Glutamatergic neuron (in vitro differentiated cells): ENCODE measurements around the gene GLCCI1. TPM values are rescaled to one million over a fixed set of nuclear protein-coding genes. Genes with fewer than 3 reads are reported as not detected.

ENCODE experiments used
- DNase-seq: peaks from one replicate; pipeline ENCODE4 v3.0.0; 2022
- H3K27ac Mint-ChIP-seq: one replicate; pipeline ENCODE4 v1.8.0; 2020; ENCODE audit warnings: mild to moderate bottlenecking, mixed read lengths, inconsistent platforms; ENCODE audit not compliant: unreplicated experiment
- H3K27me3 Mint-ChIP-seq: one replicate; pipeline ENCODE4 v1.8.0; 2020; ENCODE audit warnings: mild to moderate bottlenecking, moderate library complexity, mixed read lengths, inconsistent platforms; ENCODE audit not compliant: unreplicated experiment
- H3K36me3 Mint-ChIP-seq: one replicate; pipeline ENCODE4 v1.8.0; 2020; ENCODE audit warnings: mild to moderate bottlenecking, mixed read lengths, inconsistent platforms; ENCODE audit not compliant: unreplicated experiment
- H3K4me1 Mint-ChIP-seq: one replicate; pipeline ENCODE4 v1.8.0; 2020; ENCODE audit warnings: mild to moderate bottlenecking, low read depth, mixed read lengths, inconsistent platforms; ENCODE audit not compliant: unreplicated experiment
- H3K4me3 Mint-ChIP-seq: one replicate; pipeline ENCODE4 v1.8.0; 2020; ENCODE audit warnings: mild to moderate bottlenecking, mixed read lengths, inconsistent platforms; ENCODE audit not compliant: unreplicated experiment
- H3K9me3 Mint-ChIP-seq: one replicate; pipeline ENCODE4 v1.8.0; 2020; ENCODE audit warnings: mild to moderate bottlenecking, moderate library complexity, mixed read lengths, inconsistent platforms; ENCODE audit not compliant: unreplicated experiment
- CTCF ChIP-seq: fragments of 200-600 bp; sonication (generic); IDR thresholded peaks from one replicate; pipeline ENCODE4 v1.5.0; 2021; ENCODE audit not compliant: partially characterized antibody, unreplicated experiment
- total RNA-seq: library from RNA; stranded (reverse); fragmentation: NEBNext Ultra II Directional; extraction: Animal tissue kit (Norgen Biotek cat#: 25700); gene quantifications from one replicate; pipeline ENCODE4 v1.2.1, GENCODE V29; 2021; ENCODE audit not compliant: unreplicated experiment

The GLCCI1 gene
- total RNA-seq, 1 donor from 2014 or later: 30.7 TPM

GRCh38 chr7:8022628-8023027 is 54.0 kb downstream of the GLCCI1 start:
- peaks cover 9% of the 10 kb centered on the region for H3K9me3 Mint-ChIP-seq
- H3K36me3 Mint-ChIP-seq: peaks cover 30% of the 10 kb centered on the region
- H3K4me3 Mint-ChIP-seq: no peak overlapping the region

DNA sequence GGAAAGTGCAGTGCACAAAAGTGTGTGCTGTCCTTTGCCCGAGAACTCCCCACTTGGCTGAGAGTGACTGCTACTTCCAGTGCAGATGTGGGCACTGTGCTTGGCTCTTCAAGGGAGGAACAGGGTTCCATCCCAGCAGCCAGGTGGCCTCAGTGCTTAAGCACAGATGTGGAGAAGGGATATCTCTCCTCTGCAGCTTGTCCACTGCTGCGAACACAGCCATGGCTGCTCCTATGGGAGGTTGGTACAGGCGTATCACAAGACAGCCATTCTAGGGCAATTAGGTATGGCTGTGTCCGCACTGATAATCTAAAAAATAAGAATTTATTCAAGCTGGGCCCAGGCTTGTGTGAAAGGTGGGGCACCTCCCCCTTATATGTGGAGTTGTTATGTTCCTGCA is 66.6 kb downstream of the GLCCI1 start:
- Mint-ChIP-seq H3K4me3 (no peak overlapping the region), H3K27ac (no peak overlapping the region), H3K36me3 (peaks cover 11% of the 10 kb centered on the region), H3K27me3 (peaks cover 1% of the 10 kb centered on the region), H3K4me1 (no peaks in the 10 kb centered on the region), H3K9me3 (peaks cover 2% of the 10 kb centered on the region)
- no peak for TF ChIP-seq CTCF
- DNase-seq: no peak

More at GRCh38 chr7:8022628-8023027, 54.0 kb downstream of the GLCCI1 start:
- Mint-ChIP-seq H3K27me3 (no peaks in the 10 kb centered on the region), H3K4me1 (no peaks in the 10 kb centered on the region), H3K27ac (no peak overlapping the region)
- no peak for DNase-seq
- no peak for TF ChIP-seq CTCF

DNA sequence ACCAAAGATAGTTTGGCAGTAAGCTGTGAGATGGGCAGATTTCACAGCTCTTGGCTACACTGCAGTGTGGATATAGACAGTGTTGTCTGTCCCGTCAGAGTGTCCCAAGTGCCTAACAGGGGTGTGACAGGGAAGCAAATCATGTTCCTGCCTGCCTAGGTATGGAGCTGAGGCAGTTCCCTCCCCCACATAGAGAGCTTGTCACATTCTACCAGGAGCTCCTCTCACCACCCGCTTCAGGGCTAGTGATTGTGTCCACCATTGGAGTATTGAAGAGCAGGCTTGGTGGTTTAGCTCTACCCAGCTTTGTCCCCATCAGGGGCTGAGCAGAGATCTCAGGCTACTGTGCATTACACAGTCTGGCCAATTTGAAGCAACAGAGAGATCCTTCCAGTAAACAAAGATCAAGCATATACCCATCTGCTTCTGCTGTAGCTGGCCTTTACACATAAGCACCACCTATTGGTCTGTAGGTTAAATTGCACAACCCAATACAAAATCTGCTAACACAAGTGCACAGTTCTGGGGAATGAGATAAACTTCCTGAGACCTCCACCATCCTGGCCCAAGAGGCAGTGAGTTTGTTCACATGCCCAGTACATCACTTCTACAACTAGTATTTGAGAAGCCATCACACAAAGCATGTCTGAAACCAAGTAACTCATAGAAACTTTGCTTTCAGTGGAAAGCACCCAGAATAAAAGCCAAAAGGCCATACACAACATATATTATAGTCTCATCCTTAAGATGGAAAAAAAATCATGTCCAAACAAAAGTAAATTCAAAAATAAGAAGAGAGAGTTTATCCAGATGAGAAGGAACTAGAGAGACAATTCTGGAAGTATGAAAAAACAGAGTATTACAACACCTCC is 67.3 kb downstream of the GLCCI1 start:
- Mint-ChIP-seq H3K9me3 (peaks cover 2% of the 10 kb centered on the region), H3K27me3 (peaks cover 1% of the 10 kb centered on the region), H3K27ac (peak overlapping the region; percentile 62), H3K36me3 (peaks cover 10% of the 10 kb centered on the region), H3K4me1 (no peaks in the 10 kb centered on the region), H3K4me3 (no peak overlapping the region)
- DNase-seq: no peak
- TF ChIP-seq CTCF: peak; percentile 51

DNA sequence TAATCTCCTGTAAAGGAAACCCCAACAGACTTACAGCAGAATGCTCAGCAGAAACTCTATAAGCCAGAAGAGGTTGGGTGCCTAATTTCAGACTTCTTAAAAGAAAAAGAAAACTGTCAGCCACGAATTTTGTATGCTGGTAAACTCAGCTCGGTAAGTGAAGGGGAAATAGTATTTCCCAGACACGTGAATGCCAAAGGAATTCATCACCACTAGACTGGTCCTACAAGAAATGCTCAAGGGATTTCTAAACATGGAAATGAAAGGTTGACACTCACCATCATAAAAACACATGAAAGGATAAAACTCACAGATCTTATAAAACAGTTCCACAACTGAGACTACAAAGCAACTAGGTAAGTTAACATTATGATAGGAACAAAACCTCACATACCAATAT is 68.6 kb downstream of the GLCCI1 start:
- Mint-ChIP-seq H3K9me3 (peaks cover 2% of the 10 kb centered on the region), H3K36me3 (peaks cover 14% of the 10 kb centered on the region), H3K4me3 (no peak overlapping the region), H3K27ac (no peak overlapping the region), H3K27me3 (peaks cover 1% of the 10 kb centered on the region), H3K4me1 (no peaks in the 10 kb centered on the region)
- no peak for TF ChIP-seq CTCF
- no peak for DNase-seq

GRCh38 chr7:8040768-8041369 is 72.3 kb downstream of the GLCCI1 start:
- Mint-ChIP-seq H3K36me3 (peaks cover 14% of the 10 kb centered on the region), H3K9me3 (no peaks in the 10 kb centered on the region), H3K4me1 (no peaks in the 10 kb centered on the region), H3K4me3 (no peak overlapping the region), H3K27me3 (no peaks in the 10 kb centered on the region), H3K27ac (no peak overlapping the region)
- no peak for TF ChIP-seq CTCF
- DNase-seq: no peak
